ENCODE results near the gene COBLL1.

The COBLL1 gene

DNA sequence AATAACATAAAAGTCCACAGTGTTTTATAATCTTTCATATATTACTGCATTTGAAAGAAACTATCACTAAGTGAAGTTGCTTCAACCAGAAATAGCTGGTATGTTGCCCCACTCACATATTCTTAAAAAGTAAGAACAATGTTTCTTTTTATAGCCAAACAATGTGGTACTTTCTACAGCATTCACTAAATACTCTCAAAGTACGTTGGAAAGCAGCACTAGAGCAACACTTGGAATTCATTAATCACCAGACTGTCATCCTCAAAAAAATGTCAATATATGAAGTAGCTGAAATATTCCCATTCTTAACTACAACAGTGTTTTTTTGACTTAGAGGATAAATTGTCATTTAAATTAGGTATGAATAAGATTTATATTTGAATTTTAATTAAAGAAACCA lies 32.8 kb downstream of the COBLL1 start:
- TF ChIP-seq, protein P1, sequence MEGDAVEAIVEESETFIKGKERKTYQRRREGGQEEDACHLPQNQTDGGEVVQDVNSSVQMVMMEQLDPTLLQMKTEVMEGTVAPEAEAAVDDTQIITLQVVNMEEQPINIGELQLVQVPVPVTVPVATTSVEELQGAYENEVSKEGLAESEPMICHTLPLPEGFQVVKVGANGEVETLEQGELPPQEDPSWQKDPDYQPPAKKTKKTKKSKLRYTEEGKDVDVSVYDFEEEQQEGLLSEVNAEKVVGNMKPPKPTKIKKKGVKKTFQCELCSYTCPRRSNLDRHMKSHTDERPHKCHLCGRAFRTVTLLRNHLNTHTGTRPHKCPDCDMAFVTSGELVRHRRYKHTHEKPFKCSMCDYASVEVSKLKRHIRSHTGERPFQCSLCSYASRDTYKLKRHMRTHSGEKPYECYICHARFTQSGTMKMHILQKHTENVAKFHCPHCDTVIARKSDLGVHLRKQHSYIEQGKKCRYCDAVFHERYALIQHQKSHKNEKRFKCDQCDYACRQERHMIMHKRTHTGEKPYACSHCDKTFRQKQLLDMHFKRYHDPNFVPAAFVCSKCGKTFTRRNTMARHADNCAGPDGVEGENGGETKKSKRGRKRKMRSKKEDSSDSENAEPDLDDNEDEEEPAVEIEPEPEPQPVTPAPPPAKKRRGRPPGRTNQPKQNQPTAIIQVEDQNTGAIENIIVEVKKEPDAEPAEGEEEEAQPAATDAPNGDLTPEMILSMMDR (IDR thresholded peaks at IDR 0.05) = no peak
- no peak overlapping the region for H3K4me3 ChIP-seq (ENCODE audit: low read depth in 1 of 2, low read length in 1 of 2)
- H3K36me3 ChIP-seq = no peaks in the 10 kb centered on the region
- peaks cover 3 to 6% of the 10 kb centered on the region in 2 experiments for H3K4me1 ChIP-seq (ENCODE audit: control insufficient read depth in 1 of 2, insufficient read depth in 1 of 2, low read depth in 1 of 2, low read length in 1 of 2)
- no peaks in the 10 kb centered on the region for H3K9me3 ChIP-seq
- H3K27me3 ChIP-seq = no peaks in the 10 kb centered on the region
- no peak overlapping the region for H3K27ac ChIP-seq

DNA sequence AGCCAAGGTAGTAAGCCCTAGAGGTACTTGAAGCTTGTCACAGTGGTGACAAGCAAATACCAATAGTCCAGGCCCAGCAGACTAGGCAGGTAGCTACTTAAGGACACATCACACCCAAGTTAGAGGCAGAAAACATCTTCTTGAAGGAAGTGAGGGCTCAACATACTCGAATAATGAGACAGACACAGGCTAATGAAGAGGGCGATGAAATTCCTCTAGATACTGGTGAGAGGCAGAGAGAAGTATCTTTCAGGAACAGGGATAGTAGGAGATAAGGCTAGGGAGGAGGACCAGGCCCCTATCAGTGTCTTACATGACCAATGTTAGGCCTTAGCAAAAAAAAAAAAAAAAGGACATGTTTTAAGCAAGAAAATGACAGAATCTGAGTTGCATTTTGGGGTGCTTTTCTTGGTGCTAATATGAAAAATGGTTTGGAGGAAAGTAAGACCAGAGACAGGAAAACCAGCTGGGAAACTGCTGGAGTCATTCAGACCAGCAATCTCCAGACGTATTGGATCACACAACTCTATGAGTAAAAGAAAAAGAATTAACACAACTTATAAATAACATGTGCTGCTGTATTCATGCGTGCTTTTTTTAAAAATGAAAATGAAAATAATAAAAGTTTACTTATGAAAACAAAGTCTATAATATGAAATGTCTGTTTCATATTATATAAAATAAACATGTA lies 37.7 kb downstream of the COBLL1 start:
- Histone ChIP-seq H3K27ac (no peak overlapping the region), H3K36me3 (no peaks in the 10 kb centered on the region), H3K9me3 (no peaks in the 10 kb centered on the region), H3K4me1 (ENCODE audit: control insufficient read depth in 1 of 2, insufficient read depth in 1 of 2, low read depth in 1 of 2, low read length in 1 of 2) (no peaks in the 10 kb centered on the region), H3K4me3 (ENCODE audit: low read depth in 1 of 2, low read length in 1 of 2) (no peak overlapping the region), H3K27me3 (no peaks in the 10 kb centered on the region)
- TF ChIP-seq, protein P1 (IDR thresholded peaks at IDR 0.05) = no peak

DNA sequence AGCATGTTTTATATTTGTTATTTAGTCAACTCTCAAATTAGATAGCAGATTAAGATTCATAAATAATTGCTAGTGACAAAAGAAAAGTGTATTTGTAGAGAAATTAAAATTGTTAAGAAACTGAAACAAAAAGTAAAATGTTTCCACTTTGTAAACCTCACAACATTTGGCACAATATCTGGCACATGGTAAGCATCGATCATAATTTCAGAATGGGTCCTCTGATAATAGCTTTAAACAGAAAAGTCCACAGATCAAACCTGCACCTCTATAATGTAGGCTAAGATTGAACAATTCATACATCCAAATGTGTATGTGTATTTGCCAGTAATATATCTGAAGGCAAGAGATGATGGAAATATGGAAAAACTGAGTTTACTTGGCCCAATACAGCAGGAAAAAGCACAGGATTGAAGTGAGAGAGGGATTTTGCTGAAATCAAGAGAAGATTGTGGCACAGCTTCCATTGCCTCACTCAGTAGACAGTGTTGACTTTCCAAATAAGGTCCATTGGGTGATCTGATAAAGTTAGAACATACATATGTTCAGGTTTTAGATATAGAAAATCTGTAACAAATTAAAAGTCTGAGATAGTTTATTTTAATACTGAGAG lies 39.4 kb downstream of the COBLL1 start:
- Histone ChIP-seq H3K36me3 (no peaks in the 10 kb centered on the region), H3K9me3 (no peaks in the 10 kb centered on the region), H3K4me1 (ENCODE audit: control insufficient read depth in 1 of 2, insufficient read depth in 1 of 2, low read depth in 1 of 2, low read length in 1 of 2) (no peaks in the 10 kb centered on the region), H3K27ac (no peak overlapping the region), H3K27me3 (no peaks in the 10 kb centered on the region), H3K4me3 (ENCODE audit: low read depth in 1 of 2, low read length in 1 of 2) (no peak overlapping the region)
- TF ChIP-seq, protein P1 (IDR thresholded peaks at IDR 0.05) = no peak

DNA sequence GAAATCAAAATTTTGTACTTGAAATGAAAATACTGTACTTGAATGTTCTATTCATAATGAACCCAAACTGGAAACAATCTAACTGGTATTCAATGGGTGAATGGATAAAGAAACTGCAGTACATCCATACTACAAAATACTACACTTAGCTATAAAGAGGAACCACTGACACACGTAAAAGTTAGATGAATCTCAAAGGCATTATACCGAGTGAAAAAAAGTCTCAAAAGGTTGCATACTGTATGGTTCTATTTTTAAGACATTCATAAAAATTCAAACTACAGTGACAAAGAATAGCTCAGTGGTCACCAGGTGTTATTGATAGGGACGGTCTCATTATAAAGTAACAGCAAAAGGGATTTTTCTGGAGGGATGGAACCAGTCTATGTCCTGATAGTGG lies 41.1 kb downstream of the COBLL1 start:
- no peaks in the 10 kb centered on the region for H3K9me3 ChIP-seq
- no peaks in the 10 kb centered on the region for H3K27me3 ChIP-seq
- TF ChIP-seq, protein P1 (IDR thresholded peaks at IDR 0.05) = no peak
- H3K4me1 ChIP-seq (ENCODE audit: control insufficient read depth in 1 of 2, insufficient read depth in 1 of 2, low read depth in 1 of 2, low read length in 1 of 2) = no peaks in the 10 kb centered on the region
- H3K36me3 ChIP-seq = no peaks in the 10 kb centered on the region
- H3K27ac ChIP-seq = no peak overlapping the region
- H3K4me3 ChIP-seq (ENCODE audit: low read depth in 1 of 2, low read length in 1 of 2) = no peak overlapping the region

DNA sequence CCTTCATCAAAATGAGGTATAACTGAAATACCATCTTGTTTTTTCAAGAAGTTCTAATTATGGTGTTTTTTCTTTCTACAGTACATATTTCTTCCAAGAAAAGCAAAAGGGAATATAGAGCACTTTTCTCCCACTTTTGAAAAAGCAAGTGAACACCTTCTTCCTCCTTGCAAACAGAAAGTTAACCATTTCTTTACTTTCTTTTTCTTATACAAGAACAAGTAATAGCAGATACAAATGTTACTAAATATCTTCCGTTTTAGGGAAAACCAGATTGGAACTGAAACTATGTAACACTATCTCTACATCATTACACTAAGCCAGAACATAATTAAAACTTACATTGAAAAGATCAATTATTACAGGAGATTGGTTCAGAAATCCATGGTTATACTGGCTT lies 44.0 kb downstream of the COBLL1 start:
- H3K27me3 ChIP-seq = no peaks in the 10 kb centered on the region
- TF ChIP-seq, protein P1 (IDR thresholded peaks at IDR 0.05) = no peak
- H3K27ac ChIP-seq = no peak overlapping the region
- no peaks in the 10 kb centered on the region for H3K36me3 ChIP-seq
- no peak overlapping the region for H3K4me3 ChIP-seq (ENCODE audit: low read depth in 1 of 2, low read length in 1 of 2)
- H3K4me1 ChIP-seq (ENCODE audit: control insufficient read depth in 1 of 2, insufficient read depth in 1 of 2, low read depth in 1 of 2, low read length in 1 of 2) = no peaks in the 10 kb centered on the region
- H3K9me3 ChIP-seq = no peaks in the 10 kb centered on the region

Measured in neutrophil (primary cell).